ENCODE measurements around the gene MAPKAP1.

DNA sequence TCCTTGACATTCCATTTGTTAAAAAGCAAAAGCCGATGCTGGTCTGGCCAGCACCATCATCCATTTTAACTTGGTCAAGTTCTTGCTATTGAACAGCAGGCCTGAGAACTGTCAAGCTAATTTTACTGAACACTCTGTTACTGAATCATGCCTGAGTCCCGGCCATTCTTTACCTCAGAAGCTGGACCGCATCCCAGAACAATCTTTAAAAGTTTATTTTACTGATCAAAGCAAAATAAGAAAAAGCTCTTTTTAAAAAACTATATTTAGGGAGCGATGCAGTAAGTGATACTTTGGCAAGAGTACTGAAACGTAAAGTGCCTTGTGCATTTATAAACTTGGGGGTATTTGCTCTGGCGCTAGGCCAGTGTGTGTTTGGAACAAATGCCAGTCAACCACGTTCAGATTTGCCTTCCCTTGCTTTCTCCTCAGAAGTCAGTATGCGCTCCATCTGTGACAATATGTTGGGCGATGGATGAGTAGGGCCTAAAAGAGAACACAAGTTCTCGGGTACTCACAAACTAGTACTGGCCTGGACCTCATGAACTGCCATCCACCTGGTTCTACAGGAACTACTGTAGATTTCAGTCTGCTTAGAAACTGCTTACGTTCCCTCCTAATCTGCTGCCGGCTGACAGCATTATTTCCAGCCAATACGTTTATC lies 161.9 kb downstream of the MAPKAP1 start:
- TF ChIP-seq SUZ12 (IDR thresholded peaks at IDR 0.05) (no peak), ZNF384 (IDR thresholded peaks at IDR 0.05) (no peak), LEF1 (IDR thresholded peaks at IDR 0.05; ENCODE audit: borderline replicate concordance) (no peak), BHLHE40 (IDR thresholded peaks at IDR 0.05; ENCODE audit: borderline replicate concordance) (no peak), FOXM1 (IDR thresholded peaks at IDR 0.05; ENCODE audit: borderline replicate concordance) (no peak), ELF4 (IDR thresholded peaks at IDR 0.05) (no peak), TARDBP (IDR thresholded peaks at IDR 0.05) (no peak), SP1 (IDR thresholded peaks at IDR 0.05) (no peak), L3MBTL2 (conservative IDR thresholded peaks at IDR 0.05) (no peak)
- TF ChIP-seq, protein P1, sequence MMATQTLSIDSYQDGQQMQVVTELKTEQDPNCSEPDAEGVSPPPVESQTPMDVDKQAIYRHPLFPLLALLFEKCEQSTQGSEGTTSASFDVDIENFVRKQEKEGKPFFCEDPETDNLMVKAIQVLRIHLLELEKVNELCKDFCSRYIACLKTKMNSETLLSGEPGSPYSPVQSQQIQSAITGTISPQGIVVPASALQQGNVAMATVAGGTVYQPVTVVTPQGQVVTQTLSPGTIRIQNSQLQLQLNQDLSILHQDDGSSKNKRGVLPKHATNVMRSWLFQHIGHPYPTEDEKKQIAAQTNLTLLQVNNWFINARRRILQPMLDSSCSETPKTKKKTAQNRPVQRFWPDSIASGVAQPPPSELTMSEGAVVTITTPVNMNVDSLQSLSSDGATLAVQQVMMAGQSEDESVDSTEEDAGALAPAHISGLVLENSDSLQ (IDR thresholded peaks at IDR 0.05): no peak

Measured in HEK293T (cell line).